ENCODE measurements around the gene ZEB2.

The ZEB2 gene

DNA sequence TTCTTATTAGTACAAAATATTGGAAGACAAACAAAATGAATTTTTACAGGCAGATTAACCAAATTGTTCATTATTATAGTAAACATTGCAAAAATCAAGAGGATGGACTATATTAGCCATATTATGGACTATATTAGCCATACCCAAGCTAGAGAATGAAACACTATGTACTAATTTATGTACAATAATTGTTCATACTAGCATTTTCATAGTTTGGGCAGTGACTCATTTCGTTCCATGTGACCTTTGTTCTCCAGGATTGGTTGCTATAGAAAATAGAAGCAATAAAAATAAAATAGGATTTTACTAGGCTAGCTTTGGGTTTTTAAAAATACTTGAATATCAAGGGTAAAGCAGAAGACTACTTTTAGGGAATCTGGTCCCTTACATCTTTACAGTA is 176.8 kb downstream of the ZEB2 start:
- DNase-seq = no peak

DNA sequence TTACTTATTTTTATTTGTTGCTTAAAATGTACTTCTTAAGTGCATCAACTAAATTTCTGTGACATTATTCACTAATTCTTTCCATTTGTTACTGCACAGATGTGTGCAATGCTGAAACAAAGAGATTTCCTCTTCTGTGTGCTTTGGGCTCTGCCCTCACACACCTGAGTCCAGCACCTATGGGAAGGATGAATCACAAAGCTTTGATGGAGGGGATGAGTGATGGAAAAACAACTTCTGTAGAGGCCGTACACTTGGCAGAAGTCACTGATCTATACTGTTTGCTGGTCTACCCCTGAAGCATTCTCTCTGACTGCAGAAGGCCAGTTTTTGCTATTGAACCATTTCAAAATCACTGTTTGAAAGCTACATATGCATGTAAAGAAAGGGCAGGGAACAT is 178.4 kb downstream of the ZEB2 start:
- no peak for DNase-seq

DNA sequence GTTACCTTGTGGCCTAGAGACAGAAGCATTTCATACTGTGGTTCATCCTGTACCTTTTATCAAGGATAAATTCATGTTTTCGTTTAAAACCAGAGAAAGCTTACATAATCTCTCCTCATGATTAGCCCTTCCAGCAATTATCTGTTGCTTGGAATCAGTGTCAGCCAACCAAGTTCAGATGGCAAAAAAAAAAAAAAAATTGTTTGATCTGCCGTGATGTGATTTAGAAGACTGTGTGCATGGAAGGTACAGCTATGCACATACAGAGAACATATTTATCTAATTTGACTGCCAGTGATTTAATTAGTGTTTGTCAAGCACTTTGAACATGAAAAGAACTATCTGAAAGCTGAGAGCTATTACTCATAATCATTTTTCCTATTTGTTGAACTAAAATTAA is 180.9 kb downstream of the ZEB2 start:
- no peak for DNase-seq

DNA sequence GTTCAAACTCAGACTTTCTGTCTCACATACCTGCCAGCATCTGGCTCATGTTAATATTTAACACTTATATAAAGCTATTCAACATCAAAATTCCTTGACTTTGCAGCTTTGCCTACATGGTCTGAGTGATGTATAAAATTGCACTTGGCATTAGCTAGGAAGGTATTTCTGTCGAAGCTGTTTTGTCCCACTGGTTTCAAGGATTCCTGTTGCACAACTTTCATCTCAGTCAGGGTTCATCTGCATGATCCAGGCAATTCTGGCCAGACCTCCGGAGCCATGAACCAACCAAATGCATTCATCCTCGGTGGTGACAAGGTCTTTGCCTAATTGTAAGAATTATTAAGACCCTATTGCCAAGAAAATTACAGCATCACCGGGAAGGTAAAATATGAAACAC is 185.4 kb downstream of the ZEB2 start:
- no peak for DNase-seq
